A549 treated with AZD9567 at 1 μM for 4 hours (cell line): ENCODE data around the gene MYO16. TPM values are rescaled to one million over a fixed set of nuclear protein-coding genes. Genes with fewer than 3 reads are reported as not detected.

Experiments
- total RNA-seq: library from RNA; stranded (reverse); fragments of 200-300 nt; extraction: Qiagen RNA extraction; gene quantifications from 5 replicates; pipeline ENCODE4 v1.2.3, GENCODE V29; 2022; ENCODE audit not compliant: insufficient read depth

The MYO16 gene
- total RNA-seq = 0.02 to 0.07 TPM (median 0.05 TPM) in 4 of 5 replicates, not detected in the other

DNA sequence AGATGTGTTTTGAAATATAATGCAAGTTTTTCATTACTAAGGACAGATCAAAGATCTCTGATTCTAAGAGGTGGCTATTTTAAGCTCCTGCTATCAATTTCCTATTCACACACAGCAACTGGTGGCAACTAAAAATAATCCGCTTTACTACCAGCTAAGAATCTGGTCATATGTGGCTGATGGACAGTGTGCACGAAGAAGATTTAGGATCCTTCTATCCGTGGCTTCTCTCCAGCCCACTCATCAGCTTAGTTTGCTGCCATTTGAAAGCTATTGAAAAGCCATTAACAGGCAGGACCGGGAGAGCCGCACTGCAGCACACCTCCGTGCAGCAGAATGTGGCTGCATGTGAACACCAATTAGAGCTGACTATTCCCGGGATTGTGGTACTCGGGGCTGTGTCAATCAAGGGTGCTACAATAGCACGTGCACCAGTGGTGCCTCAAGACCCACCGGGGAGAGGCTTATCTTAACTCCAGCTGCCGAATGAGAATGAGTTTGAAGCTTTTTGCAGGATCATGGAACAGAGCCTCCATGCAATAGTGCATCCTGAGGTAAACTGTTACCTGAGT, at the start of gene MYO16:
Gene MYO16, plus strand, starts transcription at position 431 of the 572 bp plus-strand sequence. CDS start 234 bp downstream, outside the sequence.

